ENCODE results near the gene IL1R2. TPM values are rescaled to one million over a fixed set of nuclear protein-coding genes. Genes with fewer than 3 reads are reported as not detected.
A peak's percentile ranks its signal among the peaks of the same experiment; 100 is the strongest.

IL1R2 gene
- total and polyA plus RNA-seq, 9 of the 15 experiments (the other 6 are each of a cell fraction or from before 2014, with no cell fraction given), result 0.13 TPM; not detected in 8

- no peak for TF ChIP-seq MCM7 (IDR thresholded peaks at IDR 0.05)
- TF ChIP-seq ZNF407 (IDR thresholded peaks at IDR 0.05; ENCODE audit: low read depth), result 0 out of 2 replicates have a peak, but pooled peaks have one; percentile 33
- TF ChIP-seq HLTF (IDR thresholded peaks at IDR 0.05), result peak; percentile 98
- TF ChIP-seq NR2F6 (CRISPR knock-in tag; IDR thresholded peaks at IDR 0.05), result 0 out of 2 replicates have a peak, but pooled peaks have one; percentile 71
- TF ChIP-seq REST (IDR thresholded peaks at IDR 0.05; ENCODE audit: borderline replicate concordance), result 0 out of 2 replicates have a peak, but pooled peaks have one; percentile 42
- TF ChIP-seq REST (CRISPR knock-in tag; IDR thresholded peaks at IDR 0.05; ENCODE audit: low read depth), result 0 out of 2 replicates have a peak, but pooled peaks have one; percentile 34
- peak; percentile 30; the same call in 1 of the 2 replicates for TF ChIP-seq ZNF384 (IDR thresholded peaks at IDR 0.05; ENCODE audit: low read depth, low read length)
- TF ChIP-seq MBD2 (IDR thresholded peaks at IDR 0.05; ENCODE audit: borderline replicate concordance, low read depth), result peak; percentile 84
- peak in 1 of 2 experiments; percentile 69; a peak in 1 of 4 replicates for TF ChIP-seq KDM4B (IDR thresholded peaks at IDR 0.05; ENCODE audit: borderline replicate concordance in 2 of 2, low read depth in 1 of 2)
- TF ChIP-seq HMBOX1 (IDR thresholded peaks at IDR 0.05), result peak; percentile 36; the same call in 1 of the 2 replicates
These were observed 77.7 kb downstream of the IL1R2 start (continued) for GRCh38 chr2:102069311-102069974.

Measured in K562 (cell line).